PC-3 (cell line): ENCODE results near the gene HDAC4. TPM values are rescaled to one million over a fixed set of nuclear protein-coding genes. Genes with fewer than 3 reads are reported as not detected.

Experiments
- ATAC-seq: fragments of 200-7000 bp; cut with Tn5 transposase; 2 replicates; pipeline ENCODE4 v1.9.1; 2020; ENCODE audit warnings: mild to moderate bottlenecking, moderate library complexity
- BruUV-seq: library from RNA; stranded (reverse); fragments of 400-500 nt; replicated peaks from 2 replicates; lab custom pipeline; 2021; lab: Mats Ljungman, UMichigan
- CTCF ChIA-PET: fragments of 300-600 bp; sonication (Branson Sonifier 250); formaldehyde crosslinking; loops from one replicate; lab custom pipeline; 2022; ENCODE audit warnings: antibody characterized with exemption; lab: Charles Lee
- POLR2A ChIA-PET: fragments of 300-600 bp; sonication (Branson Sonifier 250); formaldehyde crosslinking; loops from one replicate; lab custom pipeline; 2022; ENCODE audit warnings: antibody characterized with exemption; ENCODE audit not compliant: unreplicated experiment; lab: Charles Lee
- DNase-seq: peaks from one replicate; pipeline ENCODE4 v3.0.0-alpha.2; 2015
- H2AFZ ChIP-seq: fragments of 300-600 bp; sonication (generic); 2 replicates; pipeline ENCODE4 v1.6.0; 2016; ENCODE audit warnings: antibody characterized with exemption, low read length
- H3F3A ChIP-seq: fragments of 300-600 bp; sonication (generic); one replicate; pipeline ENCODE4 v1.6.0; 2017; ENCODE audit warnings: antibody characterized with exemption, low read length, control low read depth, mild to moderate bottlenecking; ENCODE audit not compliant: unreplicated experiment
- H3K27ac ChIP-seq: fragments of 300-600 bp; sonication (generic); 2 replicates; pipeline ENCODE4 v1.5.1; 2016; ENCODE audit warnings: mild to moderate bottlenecking, low read length
- H3K27me3 ChIP-seq: fragments of 300-600 bp; sonication (generic); 2 replicates; pipeline ENCODE4 v1.6.1; 2016; ENCODE audit warnings: low read length, mixed read lengths
- H3K36me3 ChIP-seq: fragments of 300-600 bp; sonication (generic); 2 replicates; pipeline ENCODE4 v1.6.1; 2016; ENCODE audit warnings: low read depth, mixed run types, low read length, mixed read lengths
- H3K4me1 ChIP-seq: fragments of 300-600 bp; sonication (generic); 2 replicates; pipeline ENCODE4 v1.5.1; 2016; ENCODE audit warnings: low read length; ENCODE audit not compliant: insufficient read depth
- H3K4me2 ChIP-seq: fragments of 300-600 bp; sonication (generic); 2 replicates; pipeline ENCODE4 v1.6.0; 2016; ENCODE audit warnings: low read length
- H3K4me3 ChIP-seq: fragments of 300-600 bp; sonication (generic); 2 replicates; pipeline ENCODE4 v1.5.1; 2016; ENCODE audit warnings: mild to moderate bottlenecking, low read length, mixed read lengths
- H3K79me2 ChIP-seq: fragments of 300-600 bp; sonication (generic); 2 replicates; pipeline ENCODE4 v1.6.1; 2017; ENCODE audit warnings: low read length, mixed read lengths
- H3K9ac ChIP-seq: fragments of 300-600 bp; sonication (generic); 2 replicates; pipeline ENCODE4 v1.6.0; 2016; ENCODE audit warnings: mild to moderate bottlenecking, low read length
- H3K9me2 ChIP-seq: fragments of 300-600 bp; sonication (generic); replicated peaks from 2 replicates; pipeline ENCODE4 v1.6.1; 2016; ENCODE audit warnings: mixed run types, low read length, mixed read lengths
- H3K9me3 ChIP-seq: fragments of 300-600 bp; sonication (generic); 2 replicates; pipeline ENCODE4 v1.6.1; 2016; ENCODE audit warnings: low read length, mixed read lengths
- H4K20me1 ChIP-seq: fragments of 300-600 bp; sonication (generic); 2 replicates; pipeline ENCODE4 v1.6.1; 2016; ENCODE audit warnings: low read length, mixed read lengths
- CTCF ChIP-seq: fragments of 300-600 bp; sonication (generic); conservative IDR thresholded peaks from 2 replicates; pipeline ENCODE4 v1.5.1; 2017; ENCODE audit warnings: antibody characterized with exemption, low read depth, mild to moderate bottlenecking, low read length
- EZH2 ChIP-seq: fragments of 300-600 bp; sonication (generic); IDR thresholded peaks from one replicate; pipeline ENCODE4 v1.6.1; 2017; ENCODE audit warnings: antibody characterized with exemption, mild to moderate bottlenecking, low read length; ENCODE audit not compliant: unreplicated experiment
- EZH2phosphoT487 ChIP-seq: fragments of 300-600 bp; sonication (generic); IDR thresholded peaks from 2 replicates; pipeline ENCODE4 v1.6.1; 2018; ENCODE audit warnings: mild to moderate bottlenecking, antibody characterized with exemption, low read length, borderline replicate concordance
- intact Hi-C: fragments of 100-400 bp; cut with micrococcal nuclease; formaldehyde crosslinking; loops from 2 replicates; pipeline ENCODE4 v1.9.0; 2023
- total RNA-seq: library from RNA; depleted of rRNA; stranded (reverse); fragments of >200 nt; gene quantifications from 2 replicates; pipeline ENCODE4 v1.2.3, GENCODE V29; 2014

HDAC4 gene
- total RNA-seq, 1 experiment from 2014 or later: 8.5 TPM

GRCh38 chr2:239411117-239411516 lies 10.3 kb upstream of the HDAC4 start:
- no peaks in the 10 kb centered on the region for H3K27me3 ChIP-seq
- no peaks in the 10 kb centered on the region for H3K9me2 ChIP-seq
- CTCF ChIA-PET: no interaction called here

GRCh38 chr2:239409976-239410375 lies 9.2 kb upstream of the HDAC4 start:
- Histone ChIP-seq H3K36me3 (no peaks in the 10 kb centered on the region), H2AFZ (no peak overlapping the region), H3K79me2 (no peaks in the 10 kb centered on the region), H3K27me3 (no peaks in the 10 kb centered on the region), H3K27ac (no peak overlapping the region), H3K9me3 (no peaks in the 10 kb centered on the region), H3K4me1 (peaks cover 14% of the 10 kb centered on the region), H4K20me1 (no peaks in the 10 kb centered on the region), H3F3A (no peaks in the 10 kb centered on the region), H3K4me2 (no peak overlapping the region), H3K9me2 (no peaks in the 10 kb centered on the region), H3K4me3 (no peak overlapping the region), H3K9ac (no peak overlapping the region)
- BruUV-seq: no TSS peak
- ATAC-seq: no peak
- POLR2A ChIA-PET: interaction anchor here (0.7 kb wide), 1 partner anchor 130 kb away, joined by 3 read pairs; no protein-coding TSS in a partner anchor
- CTCF ChIA-PET: no interaction called here
- TF ChIP-seq EZH2phosphoT487 (no peak), CTCF (no peak), EZH2 (no peak)
- no peak for DNase-seq
- intact Hi-C loops: no loop called here

More at GRCh38 chr2:239411117-239411516, 10.3 kb upstream of the HDAC4 start:
- Histone ChIP-seq H3K9ac (no peak overlapping the region), H2AFZ (no peak overlapping the region), H3F3A (no peaks in the 10 kb centered on the region), H3K27ac (no peak overlapping the region), H3K79me2 (no peaks in the 10 kb centered on the region), H3K4me2 (no peak overlapping the region), H3K36me3 (no peaks in the 10 kb centered on the region), H3K4me3 (no peak overlapping the region), H4K20me1 (no peaks in the 10 kb centered on the region), H3K9me3 (no peaks in the 10 kb centered on the region), H3K4me1 (peaks cover 14% of the 10 kb centered on the region)
- BruUV-seq: no TSS peak
- POLR2A ChIA-PET: no interaction called here
- ATAC-seq (no peak), DNase-seq (no peak)
- TF ChIP-seq CTCF (no peak), EZH2 (no peak), EZH2phosphoT487 (no peak)
- intact Hi-C loops: no loop called here

- Histone ChIP-seq H3K9ac (no peak overlapping the region), H3K9me3 (no peaks in the 10 kb centered on the region), H3K4me1 (peaks cover 3% of the 10 kb centered on the region), H2AFZ (no peak overlapping the region), H3K9me2 (no peaks in the 10 kb centered on the region), H3K27me3 (no peaks in the 10 kb centered on the region), H3F3A (no peaks in the 10 kb centered on the region), H4K20me1 (no peaks in the 10 kb centered on the region), H3K36me3 (no peaks in the 10 kb centered on the region), H3K4me2 (no peak overlapping the region), H3K27ac (no peak overlapping the region), H3K79me2 (no peaks in the 10 kb centered on the region), H3K4me3 (no peak overlapping the region)
- intact Hi-C loops: no loop called here
- ATAC-seq: no peak
- ChIA-PET POLR2A (no interaction called here), CTCF (no interaction called here)
- no TSS peak for BruUV-seq
- DNase-seq: no peak
- TF ChIP-seq EZH2 (no peak), CTCF (no peak), EZH2phosphoT487 (no peak)
Measured at GRCh38 chr2:239407112-239407511, 6.3 kb upstream of the HDAC4 start.
